ENCODE data around the gene MAK. TPM values are rescaled to one million over a fixed set of nuclear protein-coding genes. Genes with fewer than 3 reads are reported as not detected.
"Not testable (repeated sequence)": the region's sequence is repeated elsewhere in the genome, so short reads cannot be mapped to it uniquely, and the experiment has no call there.

MAK gene
- total RNA-seq, 2 experiments from 2014 or later = 0.27 to 0.32 TPM

DNA sequence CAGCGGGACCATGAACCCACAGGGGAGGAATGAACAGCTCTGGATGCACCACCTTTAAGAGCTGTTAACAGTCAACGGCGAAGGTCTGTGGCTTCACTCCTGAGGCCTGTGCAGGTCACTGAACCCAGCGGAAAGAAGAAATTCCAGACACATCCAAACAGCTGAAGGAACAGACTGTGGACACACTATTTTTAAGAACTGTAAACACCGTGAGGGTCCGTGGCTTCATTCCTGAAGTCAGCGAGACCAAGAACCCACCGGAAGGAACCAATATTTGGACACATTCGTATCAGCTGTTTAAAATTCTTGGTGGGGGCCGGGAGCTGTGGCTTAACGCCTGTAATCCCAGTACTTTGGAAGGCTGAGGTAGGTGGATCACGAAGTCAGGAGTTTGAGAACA lies 96.1 kb downstream of the MAK start:
- intact Hi-C loops (cut with micrococcal nuclease) = no loop called here
- Mint-ChIP-seq H3K4me1 (ENCODE audit: low read depth) (peaks cover 12% of the 10 kb centered on the region), H3K4me3 (no peak overlapping the region), H3K36me3 (ENCODE audit: low read depth) (peaks cover 4% of the 10 kb centered on the region), H3K27me3 (no peaks in the 10 kb centered on the region), H3K27ac (no peak overlapping the region), H3K9me3 (no peaks in the 10 kb centered on the region)
- ATAC-seq = no peak
- ChIA-PET POLR2A (interaction anchor here (0.9 to 1.4 kb wide), 2 partner anchors 14 to 47 kb away, joined by 4 read pairs; partner anchors contain the start of genes C6orf52 and PAK1IP1), CTCF (interaction anchor here (0.9 kb wide), 2 partner anchors 17 to 27 kb away, joined by 3 to 4 read pairs; no protein-coding TSS in a partner anchor)
- no peak for TF ChIP-seq CTCF (IDR thresholded peaks at IDR 0.05)
- no peak for DNase-seq

- intact Hi-C loops (cut with micrococcal nuclease); H3K9me3 Mint-ChIP-seq; H3K4me1 Mint-ChIP-seq (ENCODE audit: low read depth); POLR2A ChIA-PET; H3K36me3 Mint-ChIP-seq (ENCODE audit: low read depth); H3K4me3 Mint-ChIP-seq; H3K27me3 Mint-ChIP-seq; ATAC-seq; H3K27ac Mint-ChIP-seq: not testable (repeated sequence)
- DNase-seq = peak; percentile 26
- CTCF ChIA-PET = interaction anchor here (0.9 kb wide), 1 partner anchor 18 kb away, joined by 4 read pairs; no protein-coding TSS in a partner anchor
Observed at GRCh38 chr6:10741643-10742042, 96.7 kb downstream of the MAK start.

DNA sequence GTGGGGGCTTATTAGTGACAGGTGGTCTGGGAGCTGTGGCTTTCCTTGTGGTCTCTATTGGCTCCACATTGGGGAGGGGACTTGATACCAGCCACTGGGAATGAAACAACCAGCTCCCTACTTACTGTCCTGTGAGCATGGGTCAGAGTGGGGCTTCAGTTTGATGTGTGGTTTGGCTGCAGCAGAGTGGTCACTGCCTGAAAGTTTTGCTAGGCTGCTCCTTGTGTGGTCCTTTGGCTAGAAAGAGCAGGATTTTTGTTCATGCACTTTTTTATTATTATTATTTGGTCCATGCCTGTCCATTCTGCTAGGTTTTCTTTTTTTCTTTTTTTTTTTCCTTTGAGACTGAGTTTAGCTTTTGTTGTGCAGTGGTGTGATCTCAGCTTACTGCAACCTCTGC lies 98.3 kb downstream of the MAK start:
- no peaks in the 10 kb centered on the region for H3K9me3 Mint-ChIP-seq
- peaks cover 4% of the 10 kb centered on the region for H3K36me3 Mint-ChIP-seq (ENCODE audit: low read depth)
- ChIA-PET POLR2A (no interaction called here), CTCF (no interaction called here)
- H3K4me3 Mint-ChIP-seq = no peak overlapping the region
- no peaks in the 10 kb centered on the region for H3K4me1 Mint-ChIP-seq (ENCODE audit: low read depth)
- no peaks in the 10 kb centered on the region for H3K27me3 Mint-ChIP-seq
- ATAC-seq (no peak), DNase-seq (no peak)
- H3K27ac Mint-ChIP-seq = no peak overlapping the region
- intact Hi-C loops (cut with micrococcal nuclease) = no loop called here
- no peak for TF ChIP-seq CTCF (IDR thresholded peaks at IDR 0.05)

- no peaks in the 10 kb centered on the region for H3K4me1 Mint-ChIP-seq (ENCODE audit: low read depth)
- POLR2A ChIA-PET = interaction anchor here (0.6 kb wide), 1 partner anchor 333 kb away, joined by 3 read pairs; no protein-coding TSS in a partner anchor
- H3K27me3 Mint-ChIP-seq = no peaks in the 10 kb centered on the region
- H3K4me3 Mint-ChIP-seq = no peak overlapping the region
- peaks cover 17% of the 10 kb centered on the region for H3K36me3 Mint-ChIP-seq (ENCODE audit: low read depth)
- intact Hi-C loops (cut with micrococcal nuclease) = no loop called here
- H3K27ac Mint-ChIP-seq = no peak overlapping the region
- H3K9me3 Mint-ChIP-seq = no peaks in the 10 kb centered on the region
- CTCF ChIA-PET = interaction anchor here (1.1 kb wide), 1 partner anchor 65 kb away, joined by 6 read pairs; no protein-coding TSS in a partner anchor
- DNase-seq (no peak), ATAC-seq (no peak)
- no peak for TF ChIP-seq CTCF (IDR thresholded peaks at IDR 0.05)
Observed at GRCh38 chr6:10736731-10737130, 101.6 kb downstream of the MAK start.

- no peak overlapping the region for H3K4me3 Mint-ChIP-seq
- DNase-seq (no peak), ATAC-seq (no peak)
- H3K27me3 Mint-ChIP-seq = no peaks in the 10 kb centered on the region
- H3K4me1 Mint-ChIP-seq (ENCODE audit: low read depth) = no peaks in the 10 kb centered on the region
- ChIA-PET POLR2A (interaction anchor here (1.7 kb wide), 1 partner anchor 15 kb away, joined by 4 read pairs; no protein-coding TSS in a partner anchor), CTCF (no interaction called here)
- peaks cover 21% of the 10 kb centered on the region for H3K36me3 Mint-ChIP-seq (ENCODE audit: low read depth)
- TF ChIP-seq CTCF (IDR thresholded peaks at IDR 0.05) = no peak
- no peaks in the 10 kb centered on the region for H3K9me3 Mint-ChIP-seq
- intact Hi-C loops (cut with micrococcal nuclease) = no loop called here
- no peak overlapping the region for H3K27ac Mint-ChIP-seq
Observed at GRCh38 chr6:10733863-10734262, 104.5 kb downstream of the MAK start.
